Activated CD4-positive, alpha-beta T cell treated with anti-CD3 and anti-CD28 coated beads, Interleukin-2, amount 50 U/mL, for 48 hours (primary cell): ENCODE measurements around the gene CHDH.

ENCODE experiments used
- DNase-seq, 2 experiments: peaks; one replicate each; pipeline ENCODE4 v3.0.0-alpha.2; 2020

CHDH gene

GRCh38 chr3:53787016-53787415 lies 59.2 kb downstream of the CHDH start:
- no peak for DNase-seq

- DNase-seq, result no peak
Measured at GRCh38 chr3:53780806-53781205, 65.4 kb downstream of the CHDH start.

GRCh38 chr3:53780171-53780570 lies 66.0 kb downstream of the CHDH start:
- no peak for DNase-seq

GRCh38 chr3:53778153-53778552 lies 68.1 kb downstream of the CHDH start:
- no peak for DNase-seq

DNA sequence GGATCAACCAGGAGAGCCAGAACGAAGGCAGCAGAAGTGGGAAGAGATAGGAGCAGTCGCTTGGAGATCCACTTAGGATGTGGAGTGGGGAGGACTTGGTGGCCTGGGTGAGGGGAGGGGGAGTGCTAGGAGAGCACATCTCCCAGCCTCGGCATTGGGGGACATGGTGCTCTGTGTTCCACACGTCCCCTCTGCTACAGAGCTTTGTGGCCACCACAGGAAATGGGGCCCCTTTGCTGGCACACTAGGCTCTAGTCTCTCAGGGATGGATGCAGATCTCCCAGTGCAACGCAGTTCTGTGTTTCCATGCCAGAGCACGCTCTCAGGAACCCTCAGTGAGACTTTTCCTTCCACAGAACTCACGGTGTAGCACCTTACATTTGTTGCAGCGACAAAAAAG lies 68.8 kb downstream of the CHDH start:
- DNase-seq, result no peak

DNA sequence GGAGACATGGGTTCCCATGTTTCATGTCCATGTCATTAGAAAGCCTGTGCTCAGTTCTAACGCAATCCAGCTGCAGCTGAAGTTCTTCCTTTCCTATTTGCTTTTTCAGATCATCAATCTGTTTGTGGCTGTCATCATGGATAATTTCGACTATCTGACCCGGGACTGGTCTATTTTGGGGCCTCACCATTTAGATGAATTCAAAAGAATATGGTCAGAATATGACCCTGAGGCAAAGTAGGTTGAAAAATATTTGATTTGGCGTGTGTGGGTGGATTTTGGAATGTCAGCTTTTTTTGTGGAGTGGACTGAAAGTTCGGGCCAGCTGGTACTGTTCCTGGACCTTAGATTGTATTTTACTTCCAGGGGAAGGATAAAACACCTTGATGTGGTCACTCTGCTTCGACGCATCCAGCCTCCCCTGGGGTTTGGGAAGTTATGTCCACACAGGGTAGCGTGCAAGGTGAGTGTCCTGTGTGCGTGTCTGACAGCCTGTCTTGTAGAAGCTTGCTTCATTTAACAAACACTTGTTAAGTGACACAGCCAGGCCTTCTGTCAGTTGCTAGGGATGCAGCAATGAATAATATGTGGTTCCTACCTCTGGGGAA lies 69.6 kb downstream of the CHDH start:
- no peak for DNase-seq

DNA sequence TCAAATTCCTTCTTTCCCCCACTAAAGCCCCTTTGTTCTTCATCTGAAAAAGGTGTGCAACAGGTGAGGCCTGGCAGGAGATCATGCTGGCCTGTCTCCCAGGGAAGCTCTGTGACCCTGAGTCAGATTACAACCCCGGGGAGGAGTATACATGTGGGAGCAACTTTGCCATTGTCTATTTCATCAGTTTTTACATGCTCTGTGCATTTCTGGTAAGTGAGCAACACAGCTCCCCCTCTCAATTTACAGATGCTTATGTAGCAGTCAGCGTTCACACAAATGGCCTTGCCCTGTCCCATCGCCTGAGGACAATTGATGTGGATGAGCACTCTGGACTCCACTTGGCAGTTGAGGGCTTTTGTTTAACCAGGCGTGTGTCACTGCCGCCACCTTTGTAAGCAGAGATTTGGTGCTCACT lies 70.4 kb downstream of the CHDH start:
- no peak for DNase-seq

DNA sequence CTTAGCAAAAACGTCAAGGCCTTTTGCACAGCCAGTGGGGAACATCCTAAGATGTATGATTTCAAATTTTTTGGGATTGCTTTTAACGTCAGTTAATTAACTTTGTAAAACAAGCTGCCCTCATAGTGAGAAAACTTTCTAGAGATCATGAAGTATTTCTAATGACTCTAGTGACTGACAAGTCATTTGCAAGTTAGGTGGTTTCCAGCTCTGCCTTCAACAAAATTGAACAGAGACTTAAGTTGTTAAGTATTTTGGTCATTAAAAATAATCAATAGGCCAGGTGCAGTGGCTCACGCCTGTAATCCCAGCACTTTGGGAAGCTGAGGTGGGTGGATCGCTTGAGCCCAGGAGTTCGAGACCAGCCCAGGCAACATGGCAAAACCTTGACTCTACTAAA lies 71.2 kb downstream of the CHDH start:
- DNase-seq, result no peak

GRCh38 chr3:53774414-53774813 lies 71.8 kb downstream of the CHDH start:
- no peak for DNase-seq

DNA sequence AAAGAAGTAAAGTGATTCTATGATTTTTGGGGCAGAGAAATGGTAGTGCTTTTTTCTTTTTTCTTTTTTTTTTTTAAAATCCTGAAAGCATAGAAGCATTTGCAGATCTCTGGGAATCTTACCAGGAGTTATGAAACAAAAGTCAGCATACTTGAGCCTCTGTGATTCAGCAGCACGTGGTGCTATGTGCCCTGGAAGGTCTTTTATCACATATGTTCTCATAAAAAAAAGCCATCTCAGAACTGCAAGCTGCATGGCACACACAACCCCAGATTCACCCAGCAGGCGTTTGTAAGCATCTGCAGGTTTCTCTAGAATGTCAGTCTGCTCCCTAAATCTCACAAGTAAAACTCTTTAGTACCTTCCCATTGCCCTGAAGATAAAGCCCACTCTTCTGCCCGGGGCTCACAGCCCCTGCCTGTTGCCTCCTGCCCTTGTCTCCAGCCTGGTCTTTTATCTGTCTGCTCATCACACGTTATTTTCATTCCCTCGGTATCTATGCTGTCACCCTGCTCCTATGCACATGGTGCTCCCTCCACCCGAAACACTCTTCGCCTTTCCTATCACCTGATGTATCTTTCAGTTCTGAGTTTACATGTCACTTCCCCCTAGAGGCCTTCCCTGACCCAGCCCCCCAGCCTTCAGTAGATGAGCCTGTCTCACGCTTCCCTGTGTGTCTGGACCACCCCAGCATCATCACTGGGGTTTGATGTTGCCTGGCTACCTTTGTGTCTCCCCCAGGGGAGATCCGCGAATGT lies 72.4 kb downstream of the CHDH start:
- no peak for DNase-seq

DNA sequence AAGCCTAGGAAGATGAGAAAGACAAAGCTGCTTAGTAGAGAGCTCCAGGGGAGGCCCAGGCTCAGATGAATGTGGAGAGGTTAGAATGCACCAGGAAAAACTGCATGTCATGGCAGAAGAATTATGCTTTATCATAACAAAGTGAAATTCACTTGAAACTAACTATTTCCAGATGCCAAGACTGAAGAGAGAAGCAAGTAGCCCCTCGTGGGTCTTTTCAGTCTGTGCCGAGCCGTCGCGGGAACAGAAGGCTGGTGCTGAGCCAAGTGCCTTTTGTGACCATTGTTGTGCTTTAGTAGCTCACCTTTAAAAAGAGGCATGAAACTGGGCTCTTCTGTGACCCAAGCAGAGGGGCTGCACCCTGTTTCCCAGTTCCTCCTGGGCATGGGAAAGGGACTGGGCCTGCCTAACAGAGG lies 73.2 kb downstream of the CHDH start:
- DNase-seq, result no peak

DNA sequence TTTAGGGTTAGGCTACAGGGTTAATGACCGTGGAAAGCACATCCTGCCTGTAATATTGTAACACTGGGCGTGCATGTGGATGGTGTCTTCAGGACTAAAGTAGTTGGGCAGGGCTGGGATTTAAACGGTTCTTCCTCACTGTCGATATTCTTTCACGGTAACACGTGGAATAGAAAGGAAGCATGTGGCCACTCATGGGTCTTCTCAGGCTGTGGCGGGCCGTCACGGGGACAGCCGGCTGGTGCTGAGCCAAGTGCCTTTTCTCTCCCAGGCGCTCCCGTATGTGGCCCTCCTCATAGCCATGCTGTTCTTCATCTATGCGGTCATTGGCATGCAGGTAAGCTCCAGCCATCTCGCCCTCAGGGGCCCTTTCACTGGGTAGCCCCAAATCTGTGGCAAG lies 73.7 kb downstream of the CHDH start:
- DNase-seq, result no peak

- DNase-seq, result no peak
Measured at GRCh38 chr3:53768478-53769459, 77.5 kb downstream of the CHDH start.

- DNase-seq, result no peak
Measured at GRCh38 chr3:53766706-53767105, 79.5 kb downstream of the CHDH start.

GRCh38 chr3:53765753-53766152 lies 80.5 kb downstream of the CHDH start:
- no peak for DNase-seq

DNA sequence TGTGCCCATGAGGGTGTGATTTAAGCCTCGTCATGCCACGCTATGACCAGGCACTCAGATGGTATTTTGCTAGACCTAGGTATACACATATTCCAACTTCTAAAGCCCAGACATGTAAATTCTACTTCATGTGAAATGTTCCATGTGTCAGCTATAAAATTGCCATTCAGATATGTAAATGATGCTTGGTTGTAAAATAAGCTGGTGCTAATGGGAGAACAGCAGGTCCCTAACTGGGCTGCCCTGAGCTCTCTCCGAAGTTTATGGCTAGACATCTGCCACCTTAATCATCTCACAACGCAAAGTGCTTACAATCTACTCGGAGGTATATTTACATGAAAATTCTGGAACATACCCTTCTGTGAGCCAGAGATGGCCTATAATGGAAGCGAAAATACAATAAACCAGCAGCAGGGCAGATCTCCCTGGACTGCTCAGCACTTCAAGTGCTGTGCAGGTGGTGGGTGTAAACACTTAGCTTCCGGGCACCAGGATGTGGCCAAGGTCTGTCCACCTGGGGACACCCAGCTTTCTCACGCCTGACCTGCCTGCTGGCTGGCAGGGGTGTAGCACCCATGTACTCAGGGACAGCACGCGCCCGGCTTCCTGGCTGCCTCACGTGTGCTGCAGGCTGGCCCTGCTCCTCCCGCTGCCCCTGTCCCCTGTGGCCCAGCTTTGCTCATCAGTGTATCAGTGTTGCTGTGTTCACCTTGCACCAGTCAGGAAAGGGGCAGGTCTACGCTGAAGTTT lies 82.0 kb downstream of the CHDH start:
- DNase-seq, result no peak

DNA sequence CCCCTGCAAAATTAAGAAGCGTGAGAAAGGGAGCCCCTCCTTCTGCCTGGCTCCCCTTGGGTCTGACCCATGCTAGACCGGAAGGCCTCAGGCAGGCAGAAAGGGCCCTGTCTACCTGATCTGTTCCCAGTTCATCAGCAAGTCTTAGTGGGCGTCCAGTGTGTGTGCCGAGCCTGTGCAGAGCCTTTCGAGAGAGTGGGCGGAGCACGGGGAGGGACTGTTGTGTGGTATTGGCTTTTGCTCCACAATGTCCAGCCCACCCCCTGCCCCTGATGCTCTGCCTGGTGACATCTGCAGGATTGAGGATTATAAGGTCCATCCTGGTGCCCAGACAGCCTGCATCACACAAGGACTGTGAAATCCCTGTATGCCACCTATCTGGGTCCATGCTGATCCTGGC lies 82.9 kb downstream of the CHDH start:
- DNase-seq, result no peak
